LNCaP clone FGC (cell line): ENCODE results near the gene HSPA1B.
"Not testable (repeated sequence)": the region's sequence is repeated elsewhere in the genome, so short reads cannot be mapped to it uniquely, and the experiment has no call there.

ENCODE experiments used
- DNase-seq: peaks from one replicate; pipeline ENCODE4 v3.0.0-alpha.2; 2011; ENCODE audit warnings: low read depth
- H3K4me3 ChIP-seq: 2 replicates; pipeline ENCODE4 v1.5.1; 2011; ENCODE audit warnings: mild to moderate bottlenecking, low read depth, low read length, control low read depth
- CTCF ChIP-seq: IDR thresholded peaks from 2 replicates; pipeline ENCODE4 v1.5.1; 2012; ENCODE audit warnings: mild to moderate bottlenecking; ENCODE audit not compliant: control insufficient read depth, insufficient read depth; ENCODE audit errors: extremely low read depth

Gene HSPA1B

GRCh38 chr6:31861919-31862343 lies 34.4 kb downstream of the HSPA1B start:
- no peak for DNase-seq
- peak overlapping the region; percentile 58 for H3K4me3 ChIP-seq
- TF ChIP-seq CTCF = no peak

GRCh38 chr6:31862344-31863235 lies 35.1 kb downstream of the HSPA1B start, which contains the start of gene NEU1:
TSS of gene NEU1 (minus strand) at chr6:31862821. CDS start at chr6:31862776, 45 bp downstream.
- H3K4me3 ChIP-seq = peak within 1 kb of the TSS; percentile 58
- no peak for TF ChIP-seq CTCF
- DNase-seq = peak; percentile 100

- DNase-seq, H3K4me3 ChIP-seq: not testable (repeated sequence)
Measured at GRCh38 chr6:31864123-31864562, 36.6 kb downstream of the HSPA1B start.

GRCh38 chr6:31864818-31865204 lies 37.3 kb downstream of the HSPA1B start:
- no peak for DNase-seq
- no peak overlapping the region for H3K4me3 ChIP-seq
- TF ChIP-seq CTCF = no peak

- TF ChIP-seq CTCF = no peak
- no peak for DNase-seq
- no peak overlapping the region for H3K4me3 ChIP-seq
Measured at GRCh38 chr6:31865205-31866118, 37.9 kb downstream of the HSPA1B start.

- H3K4me3 ChIP-seq, DNase-seq: not testable (repeated sequence)
Measured at GRCh38 chr6:31868658-31868971, 41.1 kb downstream of the HSPA1B start.

- H3K4me3 ChIP-seq = no peak overlapping the region
- no peak for DNase-seq
- no peak for TF ChIP-seq CTCF
Measured at GRCh38 chr6:31869343-31869742, 41.8 kb downstream of the HSPA1B start.
